Astrocyte (in vitro differentiated cells and primary cell): ENCODE data around the gene RCN2. TPM values are rescaled to one million over a fixed set of nuclear protein-coding genes. Genes with fewer than 3 reads are reported as not detected.
A peak's percentile ranks its signal among the peaks of the same experiment; 100 is the strongest.
"Not testable (repeated sequence)": the region's sequence is repeated elsewhere in the genome, so short reads cannot be mapped to it uniquely, and the experiment has no call there.

ENCODE experiments used
- DNase-seq: peaks from one replicate; pipeline ENCODE4 v3.0.0-alpha.2; 2010; ENCODE audit warnings: low read depth
- FAIRE-seq: peaks from 2 replicates; lab custom pipeline; 2011; peaks lifted over from hg19 to GRCh38; lab: Jason Lieb, UNC
- H2AFZ ChIP-seq: 2 replicates; pipeline ENCODE4 v1.6.0; 2012; ENCODE audit warnings: low read depth, low read length, inconsistent platforms
- H3K27ac ChIP-seq: 2 replicates; pipeline ENCODE4 v1.5.1; 2011; ENCODE audit warnings: low read depth, low read length, inconsistent platforms
- H3K27me3 ChIP-seq: 2 replicates; pipeline ENCODE4 v1.6.0; 2011; ENCODE audit warnings: low read length, inconsistent platforms; ENCODE audit not compliant: insufficient read depth
- H3K36me3 ChIP-seq: 2 replicates; pipeline ENCODE4 v1.5.1; 2011; ENCODE audit warnings: low read length, inconsistent platforms; ENCODE audit not compliant: insufficient read depth
- H3K4me1 ChIP-seq: 2 replicates; pipeline ENCODE4 v1.5.1; 2011; ENCODE audit warnings: low read length, inconsistent platforms; ENCODE audit not compliant: insufficient read depth
- H3K4me2 ChIP-seq: 2 replicates; pipeline ENCODE4 v1.6.0; 2012; ENCODE audit warnings: low read length, inconsistent platforms
- H3K4me3 ChIP-seq: 2 replicates; pipeline ENCODE4 v1.5.1; 2011; ENCODE audit warnings: low read depth, mild to moderate bottlenecking, low read length, inconsistent platforms; ENCODE audit not compliant: insufficient read depth
- H3K79me2 ChIP-seq: 2 replicates; pipeline ENCODE4 v1.6.0; 2012; ENCODE audit warnings: mild to moderate bottlenecking, low read length, inconsistent platforms; ENCODE audit not compliant: insufficient read depth
- H3K9ac ChIP-seq: 2 replicates; pipeline ENCODE4 v1.6.0; 2012; ENCODE audit warnings: mild to moderate bottlenecking, low read length, inconsistent platforms
- H3K9me3 ChIP-seq: 2 replicates; pipeline ENCODE4 v1.5.1; 2012; ENCODE audit warnings: low read depth, mild to moderate bottlenecking, low read length, inconsistent platforms; ENCODE audit not compliant: insufficient read depth
- H4K20me1 ChIP-seq: 2 replicates; pipeline ENCODE4 v1.6.0; 2012; ENCODE audit warnings: low read length, inconsistent platforms; ENCODE audit not compliant: insufficient read depth
- H3K27ac Mint-ChIP-seq: one replicate; pipeline ENCODE4 v1.8.0; 2021; ENCODE audit warnings: mild to moderate bottlenecking, mixed read lengths; ENCODE audit not compliant: unreplicated experiment
- H3K27me3 Mint-ChIP-seq: one replicate; pipeline ENCODE4 v1.8.0; 2021; ENCODE audit warnings: low read depth, mixed read lengths; ENCODE audit not compliant: unreplicated experiment
- H3K36me3 Mint-ChIP-seq: one replicate; pipeline ENCODE4 v1.8.0; 2021; ENCODE audit warnings: low read depth, mixed read lengths; ENCODE audit not compliant: unreplicated experiment
- H3K4me1 Mint-ChIP-seq: one replicate; pipeline ENCODE4 v1.8.0; 2021; ENCODE audit warnings: low read depth, mixed read lengths; ENCODE audit not compliant: unreplicated experiment
- H3K4me3 Mint-ChIP-seq: one replicate; pipeline ENCODE4 v1.8.0; 2021; ENCODE audit warnings: mild to moderate bottlenecking, moderate library complexity, mixed read lengths; ENCODE audit not compliant: unreplicated experiment
- H3K9me3 Mint-ChIP-seq: one replicate; pipeline ENCODE4 v1.8.0; 2021; ENCODE audit warnings: mild to moderate bottlenecking, mixed read lengths; ENCODE audit not compliant: unreplicated experiment
- CTCF ChIP-seq: IDR thresholded peaks from 2 replicates; pipeline ENCODE4 v1.5.1; 2011; ENCODE audit warnings: low read depth, mild to moderate bottlenecking, inconsistent platforms, low read length, moderate library complexity; ENCODE audit not compliant: insufficient read depth
- EZH2 ChIP-seq: IDR thresholded peaks from 2 replicates; pipeline ENCODE4 v1.6.1; 2012; ENCODE audit warnings: mild to moderate bottlenecking, low read length, inconsistent platforms; ENCODE audit not compliant: insufficient read depth
- total RNA-seq: library from RNA; stranded (reverse); gene quantifications from 2 replicates; pipeline ENCODE4 v1.2.1, GENCODE V29; 2021

Gene RCN2
- total RNA-seq, 1 donor from 2014 or later, result 80.2 TPM

- DNase-seq (peak; percentile 27), FAIRE-seq (no peak)
- no peak for TF ChIP-seq CTCF
- TF ChIP-seq EZH2, result no peak
- H3K27ac ChIP-seq, result no peak overlapping the region
- H3K9me3 ChIP-seq, result no peaks in the 10 kb centered on the region
- H3K27me3 ChIP-seq, result no peaks in the 10 kb centered on the region
- peaks cover 1% of the 10 kb centered on the region for H3K9me3 Mint-ChIP-seq
- peak overlapping the region; percentile 70 for H3K27ac Mint-ChIP-seq
- no peaks in the 10 kb centered on the region for H3K36me3 ChIP-seq
- no peak overlapping the region for H3K9ac ChIP-seq
- no peaks in the 10 kb centered on the region for H3K36me3 Mint-ChIP-seq
- no peaks in the 10 kb centered on the region for H4K20me1 ChIP-seq
- peaks cover 46% of the 10 kb centered on the region for H3K4me1 Mint-ChIP-seq
- peaks cover 10% of the 10 kb centered on the region for H3K4me1 ChIP-seq
- no peak overlapping the region for H3K4me3 Mint-ChIP-seq
- no peaks in the 10 kb centered on the region for H3K79me2 ChIP-seq
- H3K4me2 ChIP-seq, result peak overlapping the region; percentile 52
- H3K27me3 Mint-ChIP-seq, result no peaks in the 10 kb centered on the region
- H2AFZ ChIP-seq, result no peak overlapping the region
- no peak overlapping the region for H3K4me3 ChIP-seq
Measured at GRCh38 chr15:76964157-76964556, 32.6 kb downstream of the RCN2 start.

GRCh38 chr15:76966051-76966450 is 34.5 kb downstream of the RCN2 start:
- not testable (repeated sequence) for H3K27ac Mint-ChIP-seq, H4K20me1 ChIP-seq, FAIRE-seq, H3K4me2 ChIP-seq, DNase-seq, H3K27ac ChIP-seq, H3K36me3 Mint-ChIP-seq, H3K27me3 ChIP-seq, H3K79me2 ChIP-seq, H2AFZ ChIP-seq, H3K4me3 ChIP-seq, H3K9me3 Mint-ChIP-seq, H3K36me3 ChIP-seq, H3K9ac ChIP-seq, H3K27me3 Mint-ChIP-seq, H3K4me3 Mint-ChIP-seq, H3K9me3 ChIP-seq
- H3K4me1 Mint-ChIP-seq, result peaks cover 38% of the 10 kb centered on the region
- peaks cover 10% of the 10 kb centered on the region for H3K4me1 ChIP-seq

- H3K4me3 Mint-ChIP-seq, result no peak overlapping the region
- no peaks in the 10 kb centered on the region for H3K36me3 Mint-ChIP-seq
- FAIRE-seq (no peak), DNase-seq (no peak)
- H3K4me1 ChIP-seq, result peaks cover 10% of the 10 kb centered on the region
- H3K9me3 ChIP-seq, result no peaks in the 10 kb centered on the region
- H3K27ac Mint-ChIP-seq, result no peak overlapping the region
- TF ChIP-seq CTCF (no peak), EZH2 (no peak)
- H3K9me3 Mint-ChIP-seq, result peaks cover 1% of the 10 kb centered on the region
- H3K4me1 Mint-ChIP-seq, result peaks cover 31% of the 10 kb centered on the region
- H3K4me3 ChIP-seq, result no peak overlapping the region
- H3K4me2 ChIP-seq, result no peak overlapping the region
- no peaks in the 10 kb centered on the region for H4K20me1 ChIP-seq
- H3K27me3 Mint-ChIP-seq, result no peaks in the 10 kb centered on the region
- no peak overlapping the region for H2AFZ ChIP-seq
- H3K27me3 ChIP-seq, result peaks cover 4% of the 10 kb centered on the region
- H3K36me3 ChIP-seq, result no peaks in the 10 kb centered on the region
- no peak overlapping the region for H3K27ac ChIP-seq
- no peaks in the 10 kb centered on the region for H3K79me2 ChIP-seq
- no peak overlapping the region for H3K9ac ChIP-seq
Measured at GRCh38 chr15:76967067-76967466, 35.5 kb downstream of the RCN2 start.
